Neural progenitor cell (in vitro differentiated cells): ENCODE measurements around the gene BTN2A1. TPM values are rescaled to one million over a fixed set of nuclear protein-coding genes. Genes with fewer than 3 reads are reported as not detected.
"Not testable (repeated sequence)": the region's sequence is repeated elsewhere in the genome, so short reads cannot be mapped to it uniquely, and the experiment has no call there.

Source experiments
- DNase-seq: peaks from one replicate; pipeline ENCODE4 v3.0.0-alpha.2; 2016; ENCODE audit warnings: low spot score
- H2AFZ ChIP-seq: fragments of 200-600 bp; sonication (generic); replicated peaks from 2 replicates; pipeline ENCODE4 v1.6.1; 2016; ENCODE audit warnings: antibody characterized with exemption
- H3F3A ChIP-seq: fragments of 200-600 bp; sonication (generic); 2 replicates; pipeline ENCODE4 v1.6.1; 2016; ENCODE audit warnings: antibody characterized with exemption, low read depth
- H3K27ac ChIP-seq: fragments of 200-600 bp; sonication (generic); 2 replicates; pipeline ENCODE4 v1.5.1; 2016; ENCODE audit warnings: mild to moderate bottlenecking
- H3K27me3 ChIP-seq: fragments of 200-600 bp; sonication (generic); 2 replicates; pipeline ENCODE4 v1.6.1; 2016; ENCODE audit warnings: mild to moderate bottlenecking, moderate library complexity
- H3K36me3 ChIP-seq: fragments of 200-600 bp; sonication (generic); 2 replicates; pipeline ENCODE4 v1.5.1; 2016
- H3K4me1 ChIP-seq: fragments of 200-600 bp; sonication (generic); 2 replicates; pipeline ENCODE4 v1.6.1; 2016; ENCODE audit warnings: mixed run types
- H3K4me2 ChIP-seq: fragments of 200-600 bp; sonication (generic); 2 replicates; pipeline ENCODE4 v1.6.1; 2016
- H3K4me3 ChIP-seq: fragments of 200-600 bp; sonication (generic); 2 replicates; pipeline ENCODE4 v1.5.1; 2016
- H3K79me2 ChIP-seq: fragments of 200-600 bp; sonication (generic); 2 replicates; pipeline ENCODE4 v1.6.1; 2016; ENCODE audit warnings: low read depth
- H3K9ac ChIP-seq: fragments of 200-600 bp; sonication (generic); 2 replicates; pipeline ENCODE4 v1.6.1; 2016
- H3K9me3 ChIP-seq: fragments of 200-600 bp; sonication (generic); 2 replicates; pipeline ENCODE4 v1.5.1; 2016; ENCODE audit warnings: low read depth
- H4K20me1 ChIP-seq: fragments of 200-600 bp; sonication (generic); 2 replicates; pipeline ENCODE4 v1.6.1; 2016; ENCODE audit warnings: low read depth
- H3K27ac Mint-ChIP-seq: 3 replicates; pipeline ENCODE4 v1.8.0; 2021; ENCODE audit warnings: mixed read lengths
- H3K27me3 Mint-ChIP-seq: 2 replicates; pipeline ENCODE4 v1.8.0; 2022; ENCODE audit warnings: low read depth, mild to moderate bottlenecking, inconsistent platforms, moderate library complexity, mixed read lengths; ENCODE audit not compliant: insufficient read depth
- H3K36me3 Mint-ChIP-seq: 3 replicates; pipeline ENCODE4 v1.8.0; 2021; ENCODE audit warnings: mixed read lengths
- H3K4me1 Mint-ChIP-seq: 3 replicates; pipeline ENCODE4 v1.8.0; 2021; ENCODE audit warnings: mixed read lengths
- H3K4me3 Mint-ChIP-seq: 3 replicates; pipeline ENCODE4 v1.8.0; 2021; ENCODE audit warnings: mild to moderate bottlenecking, moderate library complexity, mixed read lengths
- H3K9me3 Mint-ChIP-seq: 3 replicates; pipeline ENCODE4 v1.8.0; 2020; ENCODE audit warnings: mixed read lengths
- CTCF ChIP-seq: fragments of 200-600 bp; sonication (generic); IDR thresholded peaks from 2 replicates; pipeline ENCODE4 v1.5.1; 2017; ENCODE audit warnings: antibody characterized with exemption, mild to moderate bottlenecking
- EZH2 ChIP-seq: fragments of 200-600 bp; sonication (generic); IDR thresholded peaks from 2 replicates; pipeline ENCODE4 v1.6.1; 2017; ENCODE audit warnings: antibody characterized with exemption, mild to moderate bottlenecking, moderate library complexity
- EZH2phosphoT487 ChIP-seq: fragments of 200-600 bp; sonication (generic); IDR thresholded peaks from 2 replicates; pipeline ENCODE4 v1.6.1; 2017; ENCODE audit warnings: antibody characterized with exemption
- total RNA-seq: library from RNA; depleted of rRNA; stranded (reverse); fragments of >200 nt; gene quantifications from 2 replicates; pipeline ENCODE4 v1.2.3, GENCODE V29; 2015; ENCODE audit warnings: low replicate concordance

Gene BTN2A1
- total RNA-seq, 1 donor from 2014 or later: 11.6 TPM

- H3K4me1 Mint-ChIP-seq: peaks cover 8% of the 10 kb centered on the region
- no peaks in the 10 kb centered on the region for H3K36me3 ChIP-seq
- TF ChIP-seq CTCF: no peak
- no peak for TF ChIP-seq EZH2
- no peak for TF ChIP-seq EZH2phosphoT487
Observed at GRCh38 chr6:26502626-26503025, 44.9 kb downstream of the BTN2A1 start.

GRCh38 chr6:26507658-26508057 lies 49.9 kb downstream of the BTN2A1 start:
- H3K27ac Mint-ChIP-seq: no peak overlapping the region
- Histone ChIP-seq H2AFZ (no peak overlapping the region), H3F3A (no peaks in the 10 kb centered on the region), H3K27ac (no peak overlapping the region), H4K20me1 (no peaks in the 10 kb centered on the region), H3K79me2 (no peaks in the 10 kb centered on the region), H3K9me3 (no peaks in the 10 kb centered on the region), H3K9ac (no peak overlapping the region), H3K36me3 (no peaks in the 10 kb centered on the region), H3K4me2 (no peak overlapping the region), H3K27me3 (peaks cover 25% of the 10 kb centered on the region), H3K4me1 (no peaks in the 10 kb centered on the region), H3K4me3 (no peak overlapping the region)
- TF ChIP-seq EZH2phosphoT487: no peak
- no peak for TF ChIP-seq EZH2
- TF ChIP-seq CTCF: no peak
- H3K4me3 Mint-ChIP-seq: no peak overlapping the region
- no peaks in the 10 kb centered on the region for H3K36me3 Mint-ChIP-seq
- DNase-seq: no peak
- H3K4me1 Mint-ChIP-seq: no peaks in the 10 kb centered on the region
- peaks cover 12% of the 10 kb centered on the region for H3K27me3 Mint-ChIP-seq
- no peaks in the 10 kb centered on the region for H3K9me3 Mint-ChIP-seq

More at GRCh38 chr6:26502626-26503025, 44.9 kb downstream of the BTN2A1 start:
- Histone ChIP-seq H4K20me1 (no peaks in the 10 kb centered on the region), H2AFZ (no peak overlapping the region), H3K4me1 (peaks cover 14% of the 10 kb centered on the region), H3F3A (no peaks in the 10 kb centered on the region), H3K79me2 (no peaks in the 10 kb centered on the region), H3K27me3 (peaks cover 63% of the 10 kb centered on the region), H3K9ac (no peak overlapping the region), H3K4me2 (no peak overlapping the region), H3K9me3 (no peaks in the 10 kb centered on the region), H3K4me3 (no peak overlapping the region), H3K27ac (no peak overlapping the region)
- Mint-ChIP-seq H3K27ac (no peak overlapping the region), H3K4me3 (no peak overlapping the region), H3K36me3 (no peaks in the 10 kb centered on the region), H3K27me3 (peaks cover 29% of the 10 kb centered on the region), H3K9me3 (no peaks in the 10 kb centered on the region)
- DNase-seq: no peak

GRCh38 chr6:26511033-26511432 lies 53.3 kb downstream of the BTN2A1 start:
- H3K9me3 ChIP-seq, H3K4me3 Mint-ChIP-seq, H3K9me3 Mint-ChIP-seq, H3K36me3 ChIP-seq, H2AFZ ChIP-seq, H3K27me3 Mint-ChIP-seq, H3K4me3 ChIP-seq, H3K27ac Mint-ChIP-seq, H3K27me3 ChIP-seq, H3K4me1 Mint-ChIP-seq, H3K4me1 ChIP-seq, H4K20me1 ChIP-seq, H3K9ac ChIP-seq, H3K79me2 ChIP-seq, H3K4me2 ChIP-seq, H3F3A ChIP-seq, DNase-seq, H3K27ac ChIP-seq, H3K36me3 Mint-ChIP-seq: not testable (repeated sequence)

GRCh38 chr6:26514984-26515383 lies 57.2 kb downstream of the BTN2A1 start:
- no peak overlapping the region for H2AFZ ChIP-seq
- TF ChIP-seq EZH2phosphoT487 (no peak), CTCF (no peak), EZH2 (no peak)

More at GRCh38 chr6:26514984-26515383, 57.2 kb downstream of the BTN2A1 start:
- no peak overlapping the region for H3K27ac ChIP-seq
- H3K4me1 ChIP-seq: peaks cover under 1% of the 10 kb centered on the region
- no peak overlapping the region for H3K4me3 ChIP-seq
- Mint-ChIP-seq H3K4me1 (peaks cover 3% of the 10 kb centered on the region), H3K36me3 (no peaks in the 10 kb centered on the region), H3K4me3 (no peak overlapping the region), H3K27me3 (peaks cover 10% of the 10 kb centered on the region), H3K9me3 (no peaks in the 10 kb centered on the region), H3K27ac (no peak overlapping the region)
- DNase-seq: no peak
- no peaks in the 10 kb centered on the region for H3K36me3 ChIP-seq
- no peaks in the 10 kb centered on the region for H3K27me3 ChIP-seq
- H3K9ac ChIP-seq: no peak overlapping the region
- H3K4me2 ChIP-seq: no peak overlapping the region
- H3K79me2 ChIP-seq: no peaks in the 10 kb centered on the region
- H3F3A ChIP-seq: peaks cover 2% of the 10 kb centered on the region
- no peaks in the 10 kb centered on the region for H4K20me1 ChIP-seq
- no peaks in the 10 kb centered on the region for H3K9me3 ChIP-seq
